Stimulated activated CD4-positive, alpha-beta T cell treated with anti-CD3 and anti-CD28 coated beads, Interleukin-15, amount 100 ng/mL, for 48 hours (primary cell): ENCODE measurements around the gene SIRPD.
"Not testable (repeated sequence)": the region's sequence is repeated elsewhere in the genome, so short reads cannot be mapped to it uniquely, and the experiment has no call there.

Experiments
- DNase-seq, 2 donors: peaks; one replicate each; pipeline ENCODE4 v3.0.0-alpha.2; 2020; ENCODE audit warnings: low read depth in 2 of 2

The SIRPD gene

GRCh38 chr20:1537731-1538058 lies 19.8 kb downstream of the SIRPD start:
- DNase-seq, result no peak

GRCh38 chr20:1536893-1537730 lies 20.4 kb downstream of the SIRPD start:
- DNase-seq, result no peak

GRCh38 chr20:1535420-1536175 lies 21.9 kb downstream of the SIRPD start:
- no peak for DNase-seq

- DNase-seq, result no peak
Observed at GRCh38 chr20:1534526-1534925, 23.0 kb downstream of the SIRPD start.

- no peak for DNase-seq
Observed at GRCh38 chr20:1533059-1533458, 24.4 kb downstream of the SIRPD start.

- DNase-seq, result no peak
Observed at GRCh38 chr20:1528811-1529210, 28.7 kb downstream of the SIRPD start.

DNA sequence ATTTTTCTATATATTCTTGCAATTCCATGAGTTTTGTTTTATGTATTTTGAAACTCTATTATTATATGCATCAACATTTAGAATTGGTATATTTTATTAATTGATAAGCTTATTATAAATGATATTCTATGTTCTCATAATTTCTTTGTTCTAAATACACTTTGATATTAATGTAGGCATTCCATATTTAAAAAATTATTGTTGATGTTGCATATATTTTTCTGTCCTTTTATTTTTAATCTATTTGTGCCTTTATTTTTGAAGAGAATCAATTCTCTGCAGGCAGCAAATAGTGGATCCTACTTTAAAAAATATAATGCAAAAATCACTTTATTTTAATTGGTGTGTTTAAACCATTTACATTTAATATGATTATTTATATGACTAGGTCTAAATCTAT lies 29.6 kb downstream of the SIRPD start:
- DNase-seq, result no peak

GRCh38 chr20:1526896-1527295 lies 30.6 kb downstream of the SIRPD start:
- no peak for DNase-seq

DNA sequence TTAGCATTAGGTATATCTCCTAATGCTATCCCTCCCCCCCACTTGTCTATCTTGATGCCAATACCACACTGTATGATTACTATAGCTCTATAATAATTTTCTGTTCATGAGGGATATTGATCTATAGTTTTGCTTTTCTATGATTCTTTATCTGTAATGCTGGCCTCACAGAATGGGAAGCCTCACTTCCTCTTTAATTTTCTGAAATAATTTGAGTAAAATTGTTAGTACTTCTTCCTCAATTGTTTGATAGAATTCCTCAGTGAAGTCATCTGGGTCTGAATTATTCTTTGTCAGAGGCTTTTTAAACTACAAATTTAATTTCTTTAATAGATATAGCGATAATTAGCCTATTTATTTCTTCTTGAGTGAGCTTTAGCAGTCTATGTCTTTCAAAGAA lies 31.2 kb downstream of the SIRPD start:
- no peak for DNase-seq

GRCh38 chr20:1524004-1524403 lies 33.5 kb downstream of the SIRPD start:
- no peak for DNase-seq

GRCh38 chr20:1517010-1517409 lies 40.5 kb downstream of the SIRPD start:
- DNase-seq, result no peak

DNA sequence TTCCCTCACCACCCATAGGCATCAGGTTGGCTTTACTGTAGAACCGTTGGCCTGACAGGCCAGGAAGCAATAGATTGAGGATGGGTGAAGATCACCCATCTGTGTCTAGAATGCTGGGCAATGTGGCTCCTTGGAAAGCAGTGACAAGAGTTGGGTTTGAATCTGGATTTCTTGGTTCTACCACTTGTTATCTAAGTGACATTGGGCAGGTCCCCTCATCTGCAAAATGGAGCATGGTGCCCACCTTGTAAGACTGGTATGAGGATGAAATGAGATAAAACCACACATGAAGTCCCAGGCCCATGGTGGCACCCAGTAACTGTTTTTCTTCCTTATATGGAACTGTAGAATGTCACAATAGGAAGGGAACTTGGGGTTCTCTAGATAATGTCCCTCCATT lies 43.7 kb downstream of the SIRPD start:
- no peak for DNase-seq

DNA sequence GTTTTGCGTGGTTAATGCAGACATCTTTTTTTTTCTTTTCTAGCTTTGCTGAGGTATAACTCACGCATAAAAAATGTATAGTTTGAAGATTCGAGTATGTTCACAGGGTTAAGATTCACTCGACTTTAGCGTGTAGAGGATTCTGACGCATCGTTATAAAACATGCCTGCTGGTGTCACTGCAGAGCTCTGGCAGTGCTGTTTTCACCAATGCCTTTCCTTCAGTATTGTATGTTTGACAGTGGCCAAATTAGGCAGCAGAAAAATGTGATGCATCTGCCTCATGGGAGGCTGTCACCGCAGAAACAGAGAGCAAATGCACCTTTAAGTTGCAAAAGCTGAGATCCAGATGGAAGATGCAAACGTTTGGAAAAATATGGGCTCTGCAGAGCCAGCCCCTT lies 48.3 kb downstream of the SIRPD start:
- DNase-seq, result peak in 1 of 2 donors; percentile 25

GRCh38 chr20:1508574-1508973 lies 48.9 kb downstream of the SIRPD start:
- no peak for DNase-seq

DNA sequence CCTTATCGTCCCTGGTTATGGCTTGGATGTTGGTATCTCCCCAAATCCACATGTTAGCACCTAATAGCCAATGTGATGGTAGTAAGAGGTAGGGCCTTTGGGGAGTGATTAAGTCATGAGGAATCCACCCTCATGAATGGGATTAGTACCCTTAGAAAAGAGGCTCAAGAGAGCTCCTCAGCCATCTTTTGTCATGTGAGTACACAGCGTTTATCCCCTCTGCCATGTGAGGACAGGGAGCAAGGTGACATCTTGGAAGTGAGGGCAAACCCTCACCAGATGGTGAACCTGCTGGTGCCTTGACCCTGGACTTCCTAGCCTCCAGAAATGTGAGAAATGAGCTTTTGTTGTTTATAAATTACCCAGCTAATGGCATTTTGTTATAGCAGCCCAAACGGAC lies 50.2 kb downstream of the SIRPD start:
- DNase-seq, result no peak

DNA sequence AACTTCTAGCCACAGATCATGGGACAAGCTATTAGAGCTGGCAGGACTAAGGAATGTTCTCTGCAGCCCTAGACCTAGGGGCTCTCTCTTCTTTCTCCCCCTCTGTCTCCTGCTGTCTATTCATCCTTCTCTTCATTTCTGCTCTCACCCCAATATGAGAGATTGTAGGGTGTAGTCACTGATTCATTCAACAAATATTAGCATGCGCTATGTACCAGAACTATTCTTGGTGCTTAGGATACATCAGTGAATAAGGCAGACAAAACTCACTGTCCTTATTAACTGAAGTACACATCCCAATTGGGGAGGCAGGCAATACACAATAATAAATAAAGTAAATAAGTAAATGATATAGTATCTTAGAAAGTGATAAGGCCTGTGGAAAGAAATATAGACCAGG lies 51.6 kb downstream of the SIRPD start:
- DNase-seq, result no peak

DNA sequence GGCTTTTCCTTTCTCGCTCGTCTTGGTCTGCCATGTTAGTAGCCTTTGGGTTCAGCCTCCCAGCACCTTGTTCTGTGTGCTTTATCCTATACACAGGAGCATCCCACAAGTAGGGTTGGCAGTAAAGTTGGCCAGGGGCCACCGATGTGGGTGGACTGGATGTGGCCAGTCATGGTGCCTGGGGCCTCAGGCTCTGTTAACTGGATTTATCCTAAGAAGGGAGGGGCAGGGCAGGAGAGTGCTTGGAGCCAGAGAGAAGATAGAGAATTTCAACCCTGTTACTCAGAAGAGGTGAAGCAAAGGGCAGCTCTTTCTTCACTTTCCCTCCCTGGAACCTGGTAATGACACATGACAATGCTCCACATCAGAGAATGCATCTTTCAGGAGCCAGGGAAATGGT lies 52.1 kb downstream of the SIRPD start:
- no peak for DNase-seq

DNA sequence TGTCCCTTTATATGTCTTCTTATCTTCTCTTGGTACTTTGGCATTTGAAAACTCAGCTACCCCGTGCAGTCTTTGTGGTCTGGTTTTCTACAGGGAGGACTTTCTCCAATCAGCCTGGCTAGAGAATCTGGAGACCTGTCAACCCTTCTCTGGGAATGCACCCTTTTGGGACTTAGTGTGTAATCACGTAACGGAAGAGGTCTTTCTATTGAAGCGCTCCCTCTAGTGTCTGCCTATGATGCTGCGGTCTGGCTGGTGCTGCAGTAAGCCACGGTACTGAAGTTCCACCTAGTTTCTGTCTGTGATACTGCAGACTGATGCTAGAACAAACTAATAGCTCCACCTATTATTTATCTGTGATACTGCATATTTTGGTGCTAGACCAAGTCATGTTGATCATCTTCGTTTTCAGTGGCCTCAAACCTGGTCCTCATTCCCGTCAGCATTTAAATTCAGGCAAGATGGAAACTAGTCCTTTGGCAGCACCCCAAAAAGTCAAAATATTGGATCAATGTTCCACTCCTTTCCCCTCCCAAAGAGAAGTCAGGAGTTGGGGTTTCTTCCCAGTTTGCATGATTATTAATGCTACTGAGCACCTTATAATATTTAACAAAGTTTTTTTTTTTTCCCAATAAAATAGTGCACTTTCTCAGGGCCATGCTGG lies 53.8 kb downstream of the SIRPD start:
- DNase-seq, result peak; percentile 52 to 62

GRCh38 chr20:1500496-1500895 lies 57.0 kb downstream of the SIRPD start:
- no peak for DNase-seq

GRCh38 chr20:1499528-1500420 lies 57.7 kb downstream of the SIRPD start:
- DNase-seq, result no peak

- not testable (repeated sequence) for DNase-seq
Observed at GRCh38 chr20:1497371-1497770, 60.1 kb downstream of the SIRPD start.

- no peak for DNase-seq
Observed at GRCh38 chr20:1496930-1497329, 60.6 kb downstream of the SIRPD start.
